DND-41 (cell line): ENCODE measurements around the gene EDN3.

ENCODE experiments used
- ATAC-seq: fragments of 200-7000 bp; cut with Tn5 transposase; 3 replicates; pipeline ENCODE4 v1.9.1; 2021; ENCODE audit warnings: low read depth; ENCODE audit not compliant: insufficient read depth
- DNase-seq: peaks from one replicate; pipeline ENCODE4 v3.0.0-alpha.2; 2020
- H2AFZ ChIP-seq: 2 replicates; pipeline ENCODE4 v1.6.0; 2012; ENCODE audit warnings: low read depth, low read length
- H3K27ac ChIP-seq: 2 replicates; pipeline ENCODE4 v1.5.1; 2012; ENCODE audit warnings: low read length, inconsistent platforms
- H3K27me3 ChIP-seq: fragments of 200-600 bp; sonication (generic); 2 replicates; pipeline ENCODE4 v1.6.0; 2012; ENCODE audit warnings: low read length, mild to moderate bottlenecking, inconsistent platforms; ENCODE audit not compliant: insufficient read depth, poor library complexity
- H3K36me3 ChIP-seq: 2 replicates; pipeline ENCODE4 v1.5.1; 2012; ENCODE audit warnings: low read length, inconsistent platforms; ENCODE audit not compliant: insufficient read depth
- H3K4me1 ChIP-seq: 2 replicates; pipeline ENCODE4 v1.5.1; 2012; ENCODE audit warnings: mild to moderate bottlenecking, low read length; ENCODE audit not compliant: insufficient read depth
- H3K4me2 ChIP-seq: 2 replicates; pipeline ENCODE4 v1.6.0; 2012; ENCODE audit warnings: mild to moderate bottlenecking, moderate library complexity, low read length, inconsistent platforms; ENCODE audit not compliant: insufficient read depth
- H3K4me3 ChIP-seq, 2 experiments: fragments of 200-600 bp in 1 of 2; shearing (Covaris generic) in 1 of 2; 2 replicates each; pipeline ENCODE4 v1.5.1; 2012 to 2016; ENCODE audit warnings: inconsistent platforms in 2 of 2, low read length in 2 of 2, mild to moderate bottlenecking in 2 of 2, low read depth in 1 of 2, moderate library complexity in 1 of 2
- H3K79me2 ChIP-seq: 2 replicates; pipeline ENCODE4 v1.6.0; 2012; ENCODE audit warnings: low read length, inconsistent platforms; ENCODE audit not compliant: insufficient read depth
- H3K9ac ChIP-seq: 2 replicates; pipeline ENCODE4 v1.6.0; 2012; ENCODE audit warnings: low read depth, mild to moderate bottlenecking, inconsistent platforms, low read length, moderate library complexity
- H3K9me3 ChIP-seq: 2 replicates; pipeline ENCODE4 v1.5.1; 2012; ENCODE audit warnings: low read length, moderate library complexity, mild to moderate bottlenecking, inconsistent platforms; ENCODE audit not compliant: insufficient read depth, severe bottlenecking
- H4K20me1 ChIP-seq: 2 replicates; pipeline ENCODE4 v1.6.0; 2012; ENCODE audit warnings: low read length; ENCODE audit not compliant: insufficient read depth
- EZH2 ChIP-seq: IDR thresholded peaks from 3 replicates; pipeline ENCODE4 v1.6.1; 2012; ENCODE audit warnings: borderline replicate concordance, low read depth, mild to moderate bottlenecking, moderate library complexity, low read length, inconsistent platforms; ENCODE audit not compliant: severe bottlenecking
- TF ChIP-seq, protein P1 (sequence below): IDR thresholded peaks from 2 replicates; pipeline ENCODE4 v1.5.1; 2012; ENCODE audit warnings: borderline replicate concordance, low read length, moderate library complexity, mild to moderate bottlenecking; ENCODE audit not compliant: poor library complexity, severe bottlenecking; ENCODE audit errors: extremely low read depth

The EDN3 gene

GRCh38 chr20:59350330-59351156 lies 50.1 kb downstream of the EDN3 start:
- H3K4me2 ChIP-seq, result no peak overlapping the region
- no peaks in the 10 kb centered on the region for H3K36me3 ChIP-seq
- no peak overlapping the region for H3K9ac ChIP-seq
- no peaks in the 10 kb centered on the region for H3K79me2 ChIP-seq
- H3K27ac ChIP-seq, result no peak overlapping the region
- H3K27me3 ChIP-seq, result peaks cover 6% of the 10 kb centered on the region
- no peak overlapping the region for H2AFZ ChIP-seq
- H3K4me1 ChIP-seq, result no peaks in the 10 kb centered on the region
- no peak overlapping the region for H3K4me3 ChIP-seq
- ATAC-seq (no peak), DNase-seq (no peak)
- no peak for TF ChIP-seq EZH2
- TF ChIP-seq, protein P1, sequence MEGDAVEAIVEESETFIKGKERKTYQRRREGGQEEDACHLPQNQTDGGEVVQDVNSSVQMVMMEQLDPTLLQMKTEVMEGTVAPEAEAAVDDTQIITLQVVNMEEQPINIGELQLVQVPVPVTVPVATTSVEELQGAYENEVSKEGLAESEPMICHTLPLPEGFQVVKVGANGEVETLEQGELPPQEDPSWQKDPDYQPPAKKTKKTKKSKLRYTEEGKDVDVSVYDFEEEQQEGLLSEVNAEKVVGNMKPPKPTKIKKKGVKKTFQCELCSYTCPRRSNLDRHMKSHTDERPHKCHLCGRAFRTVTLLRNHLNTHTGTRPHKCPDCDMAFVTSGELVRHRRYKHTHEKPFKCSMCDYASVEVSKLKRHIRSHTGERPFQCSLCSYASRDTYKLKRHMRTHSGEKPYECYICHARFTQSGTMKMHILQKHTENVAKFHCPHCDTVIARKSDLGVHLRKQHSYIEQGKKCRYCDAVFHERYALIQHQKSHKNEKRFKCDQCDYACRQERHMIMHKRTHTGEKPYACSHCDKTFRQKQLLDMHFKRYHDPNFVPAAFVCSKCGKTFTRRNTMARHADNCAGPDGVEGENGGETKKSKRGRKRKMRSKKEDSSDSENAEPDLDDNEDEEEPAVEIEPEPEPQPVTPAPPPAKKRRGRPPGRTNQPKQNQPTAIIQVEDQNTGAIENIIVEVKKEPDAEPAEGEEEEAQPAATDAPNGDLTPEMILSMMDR, result no peak
- H4K20me1 ChIP-seq, result no peaks in the 10 kb centered on the region; the same call in 1 of the 2 replicates
- H3K9me3 ChIP-seq, result no peaks in the 10 kb centered on the region

DNA sequence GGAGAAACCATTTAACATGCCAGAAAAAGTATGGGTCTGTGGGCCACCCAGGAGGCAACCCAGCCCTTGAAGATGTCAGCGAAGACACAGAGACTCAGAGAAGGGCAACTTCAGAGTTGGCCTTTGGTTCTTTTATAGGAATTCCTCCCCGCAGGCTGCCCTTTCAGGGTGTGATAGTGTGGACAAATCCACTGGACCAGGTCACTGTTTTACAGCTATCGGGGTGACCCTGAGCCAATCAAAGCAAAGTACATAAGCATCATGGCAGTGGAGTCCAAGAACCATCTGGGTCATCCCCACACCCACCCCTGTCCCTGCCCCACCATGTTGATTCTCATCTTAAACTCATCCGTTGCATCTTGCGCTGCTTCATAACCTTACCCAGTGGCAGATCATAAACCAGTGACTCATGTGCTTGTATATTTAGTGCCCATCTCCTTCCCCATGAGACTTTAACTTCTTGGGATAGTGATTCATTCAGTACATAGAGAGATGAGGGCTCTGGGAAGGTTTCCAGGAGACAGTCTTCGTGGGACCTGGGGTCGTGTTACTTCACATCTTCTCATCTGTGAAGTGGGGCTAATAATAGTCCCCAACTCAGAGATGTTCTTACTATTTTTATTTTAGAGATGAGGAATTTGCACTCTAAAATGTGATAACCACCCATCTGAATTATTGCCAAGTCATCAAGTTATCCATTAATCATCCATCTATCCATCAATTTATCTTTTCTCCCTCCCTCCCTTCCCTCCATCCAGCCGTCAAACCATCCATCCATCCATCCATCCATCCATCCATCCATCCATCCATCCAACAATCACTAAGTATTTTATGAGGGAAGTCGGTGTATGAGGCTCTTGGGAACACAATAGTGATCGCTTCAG lies 51.0 kb downstream of the EDN3 start:
- no peaks in the 10 kb centered on the region for H3K9me3 ChIP-seq
- no peak overlapping the region for H3K4me2 ChIP-seq
- DNase-seq (no peak), ATAC-seq (no peak)
- H3K4me1 ChIP-seq, result no peaks in the 10 kb centered on the region
- no peak overlapping the region for H2AFZ ChIP-seq
- no peaks in the 10 kb centered on the region for H3K36me3 ChIP-seq
- no peak overlapping the region for H3K27ac ChIP-seq
- H4K20me1 ChIP-seq, result no peaks in the 10 kb centered on the region; the same call in 1 of the 2 replicates
- no peak overlapping the region for H3K9ac ChIP-seq
- no peak overlapping the region for H3K4me3 ChIP-seq
- H3K27me3 ChIP-seq, result peaks cover 6% of the 10 kb centered on the region
- TF ChIP-seq, protein P1, result no peak
- TF ChIP-seq EZH2, result no peak
- no peaks in the 10 kb centered on the region for H3K79me2 ChIP-seq

GRCh38 chr20:59352541-59352940 lies 52.1 kb downstream of the EDN3 start:
- Histone ChIP-seq H4K20me1 (no peaks in the 10 kb centered on the region; the same call in 1 of the 2 replicates), H3K4me3 (no peak overlapping the region), H3K79me2 (no peaks in the 10 kb centered on the region), H2AFZ (no peak overlapping the region), H3K4me2 (peak overlapping the region; percentile 37; the same call in 1 of the 2 replicates), H3K27ac (no peak overlapping the region), H3K9me3 (no peaks in the 10 kb centered on the region), H3K4me1 (no peaks in the 10 kb centered on the region), H3K36me3 (no peaks in the 10 kb centered on the region), H3K9ac (no peak overlapping the region), H3K27me3 (peaks cover 3% of the 10 kb centered on the region)
- TF ChIP-seq, protein P1, result no peak
- no peak for TF ChIP-seq EZH2
- DNase-seq (no peak), ATAC-seq (no peak)
